Iris pigment epithelial cell (primary cell): ENCODE measurements around the gene SNORC.
A peak's percentile ranks its signal among the peaks of the same experiment; 100 is the strongest.
"Not testable (repeated sequence)": the region's sequence is repeated elsewhere in the genome, so short reads cannot be mapped to it uniquely, and the experiment has no call there.

ENCODE experiments used
- DNase-seq: peaks from one replicate; pipeline ENCODE4 v3.0.0-alpha.2; 2011; ENCODE audit warnings: low read depth

SNORC gene

GRCh38 chr2:232896720-232897597 is 26.9 kb downstream of the SNORC start:
- no peak for DNase-seq

GRCh38 chr2:232897598-232898408 is 27.7 kb downstream of the SNORC start:
- DNase-seq, result no peak

- DNase-seq, result peak; percentile 53
Measured at GRCh38 chr2:232898592-232899543, 28.8 kb downstream of the SNORC start.

- DNase-seq, result no peak
Measured at GRCh38 chr2:232900811-232901735, 31.0 kb downstream of the SNORC start.

GRCh38 chr2:232901736-232902578 is 31.9 kb downstream of the SNORC start:
- peak; percentile 91 for DNase-seq

GRCh38 chr2:232903989-232904388 is 33.9 kb downstream of the SNORC start:
- DNase-seq, result no peak

GRCh38 chr2:232906867-232907717 is 37.0 kb downstream of the SNORC start:
- DNase-seq, result not testable (repeated sequence)

- DNase-seq, result not testable (repeated sequence)
Measured at GRCh38 chr2:232907718-232908085, 37.6 kb downstream of the SNORC start.

GRCh38 chr2:232908695-232909094 is 38.6 kb downstream of the SNORC start:
- DNase-seq, result no peak

- DNase-seq, result no peak
Measured at GRCh38 chr2:232910376-232910775, 40.3 kb downstream of the SNORC start.

- DNase-seq, result no peak
Measured at GRCh38 chr2:232911712-232912277, 41.7 kb downstream of the SNORC start.

- DNase-seq, result no peak
Measured at GRCh38 chr2:232913903-232914302, 43.8 kb downstream of the SNORC start.

- DNase-seq, result no peak
Measured at GRCh38 chr2:232919141-232919540, 49.1 kb downstream of the SNORC start.

- DNase-seq, result no peak
Measured at GRCh38 chr2:232920055-232920454, 50.0 kb downstream of the SNORC start.

- no peak for DNase-seq
Measured at GRCh38 chr2:232920760-232921159, 50.7 kb downstream of the SNORC start.

GRCh38 chr2:232924433-232924832 is 54.4 kb downstream of the SNORC start:
- no peak for DNase-seq

- no peak for DNase-seq
Measured at GRCh38 chr2:232925153-232925820, 55.2 kb downstream of the SNORC start.

- DNase-seq, result no peak
Measured at GRCh38 chr2:232925821-232926156, 55.7 kb downstream of the SNORC start.
